Measurements from ENCODE around the gene PCDHAC2.

GRCh38 chr5:140973550-140973949, 7.3 kb downstream of the PCDHAC2 start:
- TF ChIP-seq TFE3 (CRISPR knock-in tag; IDR thresholded peaks at IDR 0.05) = no peak
- TF ChIP-seq PKNOX1 (IDR thresholded peaks at IDR 0.05) = no peak
- no peak for TF ChIP-seq USF1 (CRISPR knock-in tag; IDR thresholded peaks at IDR 0.05)

Measured in K562 (cell line).